ENCODE measurements around the gene ELF3.
"Not testable (repeated sequence)": the region's sequence is repeated elsewhere in the genome, so short reads cannot be mapped to it uniquely, and the experiment has no call there.

ELF3 gene

GRCh38 chr1:202061055-202061454 is 50.7 kb downstream of the ELF3 start:
- Histone ChIP-seq H3K4me1 (ENCODE audit: insufficient read depth, low read length, severe bottlenecking) (no peaks in the 10 kb centered on the region), H3K4me2 (ENCODE audit: low read length) (no peak overlapping the region), H3F3A (ENCODE audit: insufficient read depth, low read length) (no peaks in the 10 kb centered on the region), H3K4me3 (ENCODE audit: low read depth, low read length, poor library complexity, severe bottlenecking) (no peak overlapping the region), H3K9ac (ENCODE audit: low read length) (no peak overlapping the region), H3K9me3 (ENCODE audit: low read length) (no peaks in the 10 kb centered on the region), H4K20me1 (ENCODE audit: insufficient read depth, low read length) (no peaks in the 10 kb centered on the region), H3K79me2 (ENCODE audit: insufficient read depth, low read length) (no peaks in the 10 kb centered on the region), H3K27me3 (ENCODE audit: insufficient read depth, low read length) (no peaks in the 10 kb centered on the region; the same call in 1 of the 2 replicates), H3K36me3 (ENCODE audit: insufficient read depth, low read length) (no peaks in the 10 kb centered on the region), H3K27ac (ENCODE audit: low read depth, low read length, poor library complexity, severe bottlenecking) (no peak overlapping the region), H3K9me2 (ENCODE audit: low read depth, low read length) (no peaks in the 10 kb centered on the region), H2AFZ (ENCODE audit: low read length) (no peak overlapping the region)
- TF ChIP-seq, protein P1, sequence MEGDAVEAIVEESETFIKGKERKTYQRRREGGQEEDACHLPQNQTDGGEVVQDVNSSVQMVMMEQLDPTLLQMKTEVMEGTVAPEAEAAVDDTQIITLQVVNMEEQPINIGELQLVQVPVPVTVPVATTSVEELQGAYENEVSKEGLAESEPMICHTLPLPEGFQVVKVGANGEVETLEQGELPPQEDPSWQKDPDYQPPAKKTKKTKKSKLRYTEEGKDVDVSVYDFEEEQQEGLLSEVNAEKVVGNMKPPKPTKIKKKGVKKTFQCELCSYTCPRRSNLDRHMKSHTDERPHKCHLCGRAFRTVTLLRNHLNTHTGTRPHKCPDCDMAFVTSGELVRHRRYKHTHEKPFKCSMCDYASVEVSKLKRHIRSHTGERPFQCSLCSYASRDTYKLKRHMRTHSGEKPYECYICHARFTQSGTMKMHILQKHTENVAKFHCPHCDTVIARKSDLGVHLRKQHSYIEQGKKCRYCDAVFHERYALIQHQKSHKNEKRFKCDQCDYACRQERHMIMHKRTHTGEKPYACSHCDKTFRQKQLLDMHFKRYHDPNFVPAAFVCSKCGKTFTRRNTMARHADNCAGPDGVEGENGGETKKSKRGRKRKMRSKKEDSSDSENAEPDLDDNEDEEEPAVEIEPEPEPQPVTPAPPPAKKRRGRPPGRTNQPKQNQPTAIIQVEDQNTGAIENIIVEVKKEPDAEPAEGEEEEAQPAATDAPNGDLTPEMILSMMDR (IDR thresholded peaks at IDR 0.05; ENCODE audit: low read length) = no peak
- TF ChIP-seq EZH2 (IDR thresholded peaks at IDR 0.05; ENCODE audit: borderline replicate concordance, low read length) = no peak

- not testable (repeated sequence) for H2AFZ ChIP-seq (ENCODE audit: low read length); H3K27me3 ChIP-seq (ENCODE audit: insufficient read depth, low read length); H4K20me1 ChIP-seq (ENCODE audit: insufficient read depth, low read length); H3F3A ChIP-seq (ENCODE audit: insufficient read depth, low read length); H3K4me2 ChIP-seq (ENCODE audit: low read length); H3K4me1 ChIP-seq (ENCODE audit: insufficient read depth, low read length, severe bottlenecking); H3K9ac ChIP-seq (ENCODE audit: low read length); H3K9me3 ChIP-seq (ENCODE audit: low read length); H3K27ac ChIP-seq (ENCODE audit: low read depth, low read length, poor library complexity, severe bottlenecking); H3K9me2 ChIP-seq (ENCODE audit: low read depth, low read length); H3K79me2 ChIP-seq (ENCODE audit: insufficient read depth, low read length); H3K4me3 ChIP-seq (ENCODE audit: low read depth, low read length, poor library complexity, severe bottlenecking); H3K36me3 ChIP-seq (ENCODE audit: insufficient read depth, low read length)
Measured at GRCh38 chr1:202061787-202062186, 51.4 kb downstream of the ELF3 start.

GRCh38 chr1:202062636-202063035 is 52.2 kb downstream of the ELF3 start:
- H3F3A ChIP-seq (ENCODE audit: insufficient read depth, low read length); H3K36me3 ChIP-seq (ENCODE audit: insufficient read depth, low read length); H3K9me2 ChIP-seq (ENCODE audit: low read depth, low read length); H3K4me2 ChIP-seq (ENCODE audit: low read length); H3K4me1 ChIP-seq (ENCODE audit: insufficient read depth, low read length, severe bottlenecking); H3K27ac ChIP-seq (ENCODE audit: low read depth, low read length, poor library complexity, severe bottlenecking); H3K79me2 ChIP-seq (ENCODE audit: insufficient read depth, low read length); H3K9ac ChIP-seq (ENCODE audit: low read length); H3K4me3 ChIP-seq (ENCODE audit: low read depth, low read length, poor library complexity, severe bottlenecking); H4K20me1 ChIP-seq (ENCODE audit: insufficient read depth, low read length); H3K9me3 ChIP-seq (ENCODE audit: low read length); H3K27me3 ChIP-seq (ENCODE audit: insufficient read depth, low read length); H2AFZ ChIP-seq (ENCODE audit: low read length): not testable (repeated sequence)

GRCh38 chr1:202063093-202063492 is 52.7 kb downstream of the ELF3 start:
- Histone ChIP-seq H3K36me3 (ENCODE audit: insufficient read depth, low read length) (no peaks in the 10 kb centered on the region), H3K4me1 (ENCODE audit: insufficient read depth, low read length, severe bottlenecking) (no peaks in the 10 kb centered on the region), H3K9ac (ENCODE audit: low read length) (no peak overlapping the region), H3K4me2 (ENCODE audit: low read length) (no peak overlapping the region), H3K9me3 (ENCODE audit: low read length) (no peaks in the 10 kb centered on the region), H3K9me2 (ENCODE audit: low read depth, low read length) (no peaks in the 10 kb centered on the region), H3K27me3 (ENCODE audit: insufficient read depth, low read length) (no peaks in the 10 kb centered on the region; the same call in 1 of the 2 replicates), H4K20me1 (ENCODE audit: insufficient read depth, low read length) (no peaks in the 10 kb centered on the region), H3K27ac (ENCODE audit: low read depth, low read length, poor library complexity, severe bottlenecking) (no peak overlapping the region), H3F3A (ENCODE audit: insufficient read depth, low read length) (no peaks in the 10 kb centered on the region), H2AFZ (ENCODE audit: low read length) (no peak overlapping the region), H3K79me2 (ENCODE audit: insufficient read depth, low read length) (no peaks in the 10 kb centered on the region), H3K4me3 (ENCODE audit: low read depth, low read length, poor library complexity, severe bottlenecking) (no peak overlapping the region)
- TF ChIP-seq, protein P1 (IDR thresholded peaks at IDR 0.05; ENCODE audit: low read length) = no peak
- TF ChIP-seq EZH2 (IDR thresholded peaks at IDR 0.05; ENCODE audit: borderline replicate concordance, low read length) = no peak

- not testable (repeated sequence) for H3K9ac ChIP-seq (ENCODE audit: low read length); H3K36me3 ChIP-seq (ENCODE audit: insufficient read depth, low read length); H2AFZ ChIP-seq (ENCODE audit: low read length); H3K27me3 ChIP-seq (ENCODE audit: insufficient read depth, low read length); H3K9me3 ChIP-seq (ENCODE audit: low read length); H3K4me3 ChIP-seq (ENCODE audit: low read depth, low read length, poor library complexity, severe bottlenecking); H3F3A ChIP-seq (ENCODE audit: insufficient read depth, low read length); H3K4me1 ChIP-seq (ENCODE audit: insufficient read depth, low read length, severe bottlenecking); H3K79me2 ChIP-seq (ENCODE audit: insufficient read depth, low read length); H4K20me1 ChIP-seq (ENCODE audit: insufficient read depth, low read length); H3K27ac ChIP-seq (ENCODE audit: low read depth, low read length, poor library complexity, severe bottlenecking); H3K9me2 ChIP-seq (ENCODE audit: low read depth, low read length); H3K4me2 ChIP-seq (ENCODE audit: low read length)
Measured at GRCh38 chr1:202064889-202065312, 54.5 kb downstream of the ELF3 start.
